GM08714 (cell line): ENCODE measurements around the gene MAN2A2.
"Not testable (repeated sequence)": the region's sequence is repeated elsewhere in the genome, so short reads cannot be mapped to it uniquely, and the experiment has no call there.

ENCODE experiments used
- H3K4me3 ChIP-seq: fragments of 200-500 bp; sonication (Bioruptor generic); 2 replicates; pipeline ENCODE4 v1.5.1; 2014; ENCODE audit warnings: mild to moderate bottlenecking, low read length, inconsistent platforms
- ZNF274 ChIP-seq: IDR thresholded peaks from 2 replicates; pipeline ENCODE4 v1.6.1; 2012; ENCODE audit warnings: mild to moderate bottlenecking, low read depth, low read length

MAN2A2 gene

GRCh38 chr15:90866800-90867199 lies 36.3 kb upstream of the MAN2A2 start:
- no peak for TF ChIP-seq ZNF274
- no peak overlapping the region for H3K4me3 ChIP-seq

GRCh38 chr15:90868261-90868689 lies 34.8 kb upstream of the MAN2A2 start, which contains the start of gene FURIN:
TSS of gene FURIN (plus strand) at chr15:90868588. CDS start at chr15:90875741, 7,153 bp downstream.
- H3K4me3 ChIP-seq, result no peak within 1 kb of the TSS
- TF ChIP-seq ZNF274, result no peak

DNA sequence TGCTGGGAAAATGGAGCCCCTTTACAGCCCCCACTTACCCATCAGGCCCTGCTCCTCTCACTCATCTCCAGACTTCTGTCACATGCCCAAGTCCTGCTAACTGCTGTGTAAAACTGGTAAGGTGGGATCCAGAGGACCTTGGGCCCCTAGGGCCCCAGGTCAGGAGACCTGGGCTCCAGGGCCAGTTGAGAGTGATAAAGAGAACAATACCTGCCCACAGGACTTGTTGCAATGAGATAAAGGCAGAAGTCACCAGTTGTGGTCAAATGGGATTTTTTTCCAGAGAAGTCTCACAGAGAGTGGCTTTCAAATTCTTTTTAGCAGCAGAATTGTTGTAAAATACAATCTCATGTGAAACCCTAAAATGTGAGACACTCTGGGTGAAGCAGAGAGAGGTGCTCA lies 34.0 kb upstream of the MAN2A2 start:
- no peak for TF ChIP-seq ZNF274
- no peak overlapping the region for H3K4me3 ChIP-seq

DNA sequence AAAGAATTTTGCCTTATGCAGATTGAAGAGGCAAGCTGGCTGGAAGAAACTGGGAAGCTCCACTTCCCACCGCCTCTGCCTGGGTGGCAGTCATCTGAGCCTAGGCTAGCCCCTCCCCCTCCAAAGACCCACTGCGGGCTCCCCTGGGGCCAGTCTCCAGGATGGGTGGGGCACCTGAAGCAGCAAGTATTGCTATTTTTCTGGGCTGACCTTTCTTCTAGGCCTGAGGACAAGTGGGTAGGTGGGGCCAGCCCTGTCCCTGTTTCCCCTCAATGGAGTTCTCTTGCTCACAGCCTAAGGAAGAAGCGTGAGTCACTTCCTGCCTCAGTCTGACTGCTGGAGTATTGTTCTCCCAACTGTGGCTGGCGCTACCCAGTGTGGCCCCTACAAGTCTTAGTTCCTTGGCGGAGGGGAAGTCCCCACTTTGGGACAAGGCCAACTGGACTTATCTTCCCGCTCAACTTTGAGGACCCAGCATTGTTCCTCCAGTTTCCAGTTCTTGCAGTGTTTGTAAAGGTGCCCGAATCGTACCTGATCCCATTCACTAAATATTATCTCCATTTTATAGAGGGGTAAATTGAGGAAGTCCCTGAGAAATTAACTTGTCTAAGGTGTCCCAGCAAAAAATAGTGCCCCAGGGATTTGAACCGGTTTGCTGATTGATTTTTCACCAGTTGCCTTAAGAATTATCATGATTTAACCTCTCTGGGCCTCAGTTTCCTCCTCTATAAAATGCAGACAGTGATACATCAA lies 33.3 kb upstream of the MAN2A2 start:
- no peak for TF ChIP-seq ZNF274
- H3K4me3 ChIP-seq, result no peak overlapping the region

DNA sequence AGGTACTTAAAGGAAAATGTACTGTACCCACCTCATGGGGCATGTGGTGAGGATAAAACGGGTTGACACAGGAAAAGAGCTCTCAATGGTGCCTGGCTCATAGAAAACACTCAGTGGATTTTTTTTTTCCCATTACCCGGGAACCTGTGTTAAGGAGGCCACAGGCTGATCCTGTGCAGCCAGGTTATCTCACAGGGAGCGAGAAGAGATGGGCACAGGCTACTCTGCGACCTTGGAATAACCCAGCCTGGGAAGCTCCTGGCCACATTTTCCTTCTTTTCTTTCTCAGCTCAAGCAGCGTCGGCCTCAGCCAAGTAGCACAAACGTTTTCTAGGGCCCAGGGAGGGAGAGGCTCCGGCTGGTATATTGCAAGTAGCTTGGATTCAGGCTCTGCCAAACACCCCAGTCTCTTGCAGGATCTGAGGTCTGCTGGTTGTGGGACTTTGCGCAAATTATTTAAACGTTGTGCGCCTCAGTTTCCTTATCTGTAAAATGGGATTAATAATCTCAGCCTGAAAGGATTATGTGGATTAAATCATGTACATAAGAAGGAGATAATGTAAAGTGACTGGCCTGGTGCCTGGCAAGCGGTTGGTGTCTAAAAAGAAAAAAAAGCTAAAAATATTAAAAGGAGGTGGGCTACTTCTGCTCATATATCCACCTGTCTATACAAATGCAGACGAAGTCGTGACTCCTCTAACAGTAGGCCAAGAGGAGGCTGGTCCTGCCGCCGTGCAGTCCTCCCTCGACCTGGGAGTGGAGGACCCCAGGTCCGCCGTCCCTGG lies 32.6 kb upstream of the MAN2A2 start:
- TF ChIP-seq ZNF274, result no peak
- H3K4me3 ChIP-seq, result peak overlapping the region; percentile 81

- no peak for TF ChIP-seq ZNF274
- peak overlapping the region; percentile 81 for H3K4me3 ChIP-seq
These were observed 31.9 kb upstream of the MAN2A2 start for GRCh38 chr15:90871139-90871715.

DNA sequence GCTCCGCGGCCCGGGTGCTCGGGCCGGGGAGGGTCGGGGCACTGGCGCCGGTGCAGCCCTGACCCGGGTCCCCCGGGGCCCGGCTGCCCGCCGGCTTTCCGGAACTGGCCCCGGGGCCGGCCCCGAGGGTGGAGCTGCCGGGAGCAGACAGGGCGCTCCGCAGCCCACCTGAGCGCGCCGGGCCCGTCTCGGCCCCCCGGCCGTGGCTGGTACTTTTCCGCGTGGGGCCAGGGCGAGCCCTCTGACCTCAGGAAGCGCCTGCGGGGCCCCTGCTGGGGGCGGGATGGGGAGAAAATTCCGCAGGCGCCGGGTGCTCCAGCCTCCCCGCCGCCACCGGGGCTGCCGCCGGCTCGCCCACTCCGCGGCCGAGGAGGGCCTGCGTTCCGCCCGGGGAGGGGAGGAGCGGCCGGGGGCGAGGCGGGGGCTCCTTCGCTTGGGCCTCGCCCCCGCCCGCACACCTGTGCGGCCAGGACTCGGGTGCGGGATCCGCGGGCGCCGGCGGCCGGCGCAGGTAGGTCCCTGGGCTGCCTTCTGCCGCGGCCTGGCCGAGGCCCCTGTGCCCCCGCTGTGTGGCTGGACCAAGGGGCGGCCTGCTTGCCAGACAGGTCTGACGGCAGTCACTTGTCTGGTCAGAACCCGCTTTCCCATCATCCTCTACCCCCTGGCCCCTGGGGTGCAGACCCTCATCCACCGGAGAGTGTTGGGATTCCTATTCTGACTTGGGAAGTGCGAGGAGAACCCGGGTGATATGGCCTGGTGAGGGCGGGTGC lies 31.2 kb upstream of the MAN2A2 start:
- H3K4me3 ChIP-seq, result peak overlapping the region; percentile 81
- TF ChIP-seq ZNF274, result no peak

DNA sequence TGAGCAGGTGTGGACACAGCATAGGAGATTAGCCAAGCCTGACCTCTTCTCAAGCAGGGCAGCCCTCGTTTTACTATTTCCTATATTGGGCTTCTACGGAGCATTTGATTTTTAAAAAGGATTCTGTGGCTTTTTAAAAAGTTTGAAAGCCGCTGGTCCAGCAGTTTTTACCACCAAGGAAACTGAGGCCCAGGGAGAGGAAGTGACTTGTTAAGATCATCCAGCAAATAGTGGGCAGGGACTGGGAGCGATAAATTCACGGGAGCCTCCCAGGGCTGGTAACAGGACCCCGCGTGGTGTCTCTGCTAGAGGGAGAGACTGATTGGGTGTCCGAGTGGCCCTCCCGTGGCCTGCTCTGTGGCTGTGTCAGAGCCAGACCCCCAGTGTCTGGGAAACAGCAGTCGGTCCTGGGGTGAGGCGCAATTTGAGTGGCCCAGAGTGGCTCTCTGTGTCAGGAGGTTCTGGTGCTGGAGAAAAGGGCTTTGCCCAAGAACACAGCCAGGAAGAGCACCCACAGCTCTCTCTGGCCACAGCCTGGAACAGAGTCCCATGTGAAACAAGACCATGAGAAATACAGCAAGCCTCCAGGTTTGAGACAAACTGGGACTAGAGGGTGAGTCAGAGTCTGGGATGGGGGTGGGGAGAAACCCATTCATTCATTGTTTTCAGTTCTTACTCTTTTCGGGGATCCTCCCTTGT lies 30.5 kb upstream of the MAN2A2 start:
- TF ChIP-seq ZNF274, result no peak
- H3K4me3 ChIP-seq, result peak overlapping the region; percentile 81

GRCh38 chr15:90873488-90873997 lies 29.6 kb upstream of the MAN2A2 start:
- no peak for TF ChIP-seq ZNF274

GRCh38 chr15:90873998-90874605 lies 29.0 kb upstream of the MAN2A2 start:
- no peak for TF ChIP-seq ZNF274
- no peak overlapping the region for H3K4me3 ChIP-seq

More at GRCh38 chr15:90873488-90873997, 29.6 kb upstream of the MAN2A2 start:
- H3K4me3 ChIP-seq, result no peak overlapping the region

- H3K4me3 ChIP-seq, result not testable (repeated sequence)
These were observed 28.1 kb upstream of the MAN2A2 start for GRCh38 chr15:90874986-90875385.

DNA sequence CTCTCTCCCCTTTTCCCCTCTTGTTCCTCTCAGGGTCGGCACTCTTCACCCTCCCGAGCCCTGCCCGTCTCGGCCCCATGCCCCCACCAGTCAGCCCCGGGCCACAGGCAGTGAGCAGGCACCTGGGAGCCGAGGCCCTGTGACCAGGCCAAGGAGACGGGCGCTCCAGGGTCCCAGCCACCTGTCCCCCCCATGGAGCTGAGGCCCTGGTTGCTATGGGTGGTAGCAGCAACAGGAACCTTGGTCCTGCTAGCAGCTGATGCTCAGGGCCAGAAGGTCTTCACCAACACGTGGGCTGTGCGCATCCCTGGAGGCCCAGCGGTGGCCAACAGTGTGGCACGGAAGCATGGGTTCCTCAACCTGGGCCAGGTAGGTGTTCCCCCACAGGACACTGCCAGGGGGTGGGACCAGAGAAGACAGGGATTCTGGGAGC lies 27.5 kb upstream of the MAN2A2 start:
- no peak for TF ChIP-seq ZNF274
- H3K4me3 ChIP-seq, result no peak overlapping the region

- no peak overlapping the region for H3K4me3 ChIP-seq
- TF ChIP-seq ZNF274, result no peak
These were observed 27.1 kb upstream of the MAN2A2 start for GRCh38 chr15:90876046-90876445.
